HPDE6-E6E7 (cell line): ENCODE results near the gene CNGA3.
"Not testable (repeated sequence)": the region's sequence is repeated elsewhere in the genome, so short reads cannot be mapped to it uniquely, and the experiment has no call there.

Experiments used
- DNase-seq: peaks from one replicate; pipeline ENCODE4 v3.0.0; 2011; ENCODE audit warnings: missing footprints; ENCODE audit errors: extremely low spot score

CNGA3 gene

DNA sequence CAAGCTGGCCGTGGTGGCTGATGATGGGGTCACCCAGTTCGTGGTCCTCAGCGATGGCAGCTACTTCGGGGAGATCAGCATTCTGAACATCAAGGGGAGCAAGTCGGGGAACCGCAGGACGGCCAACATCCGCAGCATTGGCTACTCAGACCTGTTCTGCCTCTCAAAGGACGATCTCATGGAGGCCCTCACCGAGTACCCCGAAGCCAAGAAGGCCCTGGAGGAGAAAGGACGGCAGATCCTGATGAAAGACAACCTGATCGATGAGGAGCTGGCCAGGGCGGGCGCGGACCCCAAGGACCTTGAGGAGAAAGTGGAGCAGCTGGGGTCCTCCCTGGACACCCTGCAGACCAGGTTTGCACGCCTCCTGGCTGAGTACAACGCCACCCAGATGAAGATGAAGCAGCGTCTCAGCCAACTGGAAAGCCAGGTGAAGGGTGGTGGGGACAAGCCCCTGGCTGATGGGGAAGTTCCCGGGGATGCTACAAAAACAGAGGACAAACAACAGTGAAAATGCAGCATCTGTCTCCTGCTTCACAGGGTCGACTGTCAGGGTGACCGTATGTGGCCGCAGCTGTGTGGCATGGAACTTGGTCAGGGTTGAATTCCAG is 50.6 kb downstream of the CNGA3 start:
- DNase-seq, result no peak

GRCh38 chr2:98399140-98399539 is 52.9 kb downstream of the CNGA3 start:
- no peak for DNase-seq

GRCh38 chr2:98403878-98404277 is 57.6 kb downstream of the CNGA3 start:
- no peak for DNase-seq

GRCh38 chr2:98404556-98405250 is 58.4 kb downstream of the CNGA3 start:
- DNase-seq, result no peak

- no peak for DNase-seq
These were observed 59.0 kb downstream of the CNGA3 start for GRCh38 chr2:98405301-98405700.

- DNase-seq, result no peak
These were observed 61.9 kb downstream of the CNGA3 start for GRCh38 chr2:98408155-98408554.

DNA sequence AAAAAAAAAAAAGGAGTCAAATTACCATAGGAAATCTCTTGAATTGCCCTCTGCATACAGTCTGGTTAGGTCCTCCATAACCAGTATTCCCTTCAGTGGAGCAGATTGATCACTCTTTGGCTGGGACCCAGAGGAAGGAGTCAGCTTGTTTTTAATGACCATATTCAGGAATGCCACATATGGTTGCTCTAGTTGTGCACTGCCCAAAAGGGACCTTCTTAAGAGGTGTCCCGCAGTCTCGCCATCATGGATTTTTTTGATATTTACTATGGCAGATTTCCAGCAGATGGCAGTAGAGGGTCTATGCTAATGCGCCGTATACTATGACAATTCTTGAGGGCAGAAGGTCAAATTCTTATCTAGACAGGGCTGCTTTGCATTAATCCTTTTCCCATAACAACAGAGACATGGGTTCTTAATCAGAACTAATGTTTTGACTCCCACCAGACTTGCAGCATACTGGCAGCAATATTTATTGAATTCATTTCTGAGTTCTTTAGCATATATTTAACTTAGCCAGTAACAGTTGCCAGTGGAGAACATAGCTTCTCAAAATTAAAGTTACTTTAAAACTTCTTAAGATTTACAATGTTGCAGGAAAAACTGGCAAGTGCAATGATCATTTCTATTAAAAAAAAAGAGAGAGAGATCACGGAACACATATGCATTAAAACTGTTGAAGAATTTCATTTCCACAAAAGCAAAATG is 66.6 kb downstream of the CNGA3 start:
- DNase-seq, result peak; percentile 37

DNA sequence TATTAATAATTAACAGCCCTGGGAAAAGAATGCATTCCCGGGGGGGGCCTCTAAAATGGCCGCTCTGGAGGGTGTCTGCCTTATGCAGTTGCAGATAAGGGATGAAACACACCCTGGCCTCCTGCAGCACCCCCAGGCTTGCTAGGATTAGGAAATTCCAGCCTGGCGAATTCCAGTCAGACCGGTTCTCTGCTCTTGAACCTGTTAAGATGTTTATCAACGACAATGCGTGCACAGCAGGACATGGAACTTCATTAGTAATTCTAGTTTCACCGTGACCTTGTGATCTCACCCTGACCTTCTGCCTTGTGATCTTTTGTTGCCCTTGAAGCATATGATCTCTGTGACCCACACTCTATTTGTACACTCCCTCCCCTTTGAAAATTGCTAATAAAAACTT is 68.0 kb downstream of the CNGA3 start:
- DNase-seq, result not testable (repeated sequence)

DNA sequence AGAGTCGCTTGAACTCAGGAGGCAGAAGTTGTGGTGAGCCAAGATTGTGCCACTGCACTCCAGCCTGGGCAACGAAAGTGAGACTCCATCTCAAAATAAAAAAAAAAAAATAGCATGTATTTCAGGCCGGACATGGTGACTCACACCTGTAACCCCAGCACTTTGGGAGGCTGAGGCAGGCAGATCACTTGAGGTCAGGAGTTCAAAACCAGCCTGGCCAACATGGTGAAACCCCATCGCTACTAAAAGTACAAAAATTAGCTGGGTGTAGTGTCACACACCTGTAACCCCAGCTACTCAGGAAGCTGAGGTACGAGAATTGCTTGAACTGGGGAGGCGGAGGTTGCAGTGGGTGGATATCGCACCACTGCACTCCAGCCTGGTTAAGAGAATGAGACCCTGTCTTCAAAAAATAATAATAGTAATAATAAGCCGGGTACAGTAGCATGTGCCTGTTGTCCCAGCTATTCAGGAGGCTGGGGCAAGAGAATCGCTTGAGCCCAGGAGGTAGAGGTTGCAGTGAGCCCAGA is 69.5 kb downstream of the CNGA3 start:
- not testable (repeated sequence) for DNase-seq

GRCh38 chr2:98416383-98417159 is 70.3 kb downstream of the CNGA3 start:
- DNase-seq, result no peak

DNA sequence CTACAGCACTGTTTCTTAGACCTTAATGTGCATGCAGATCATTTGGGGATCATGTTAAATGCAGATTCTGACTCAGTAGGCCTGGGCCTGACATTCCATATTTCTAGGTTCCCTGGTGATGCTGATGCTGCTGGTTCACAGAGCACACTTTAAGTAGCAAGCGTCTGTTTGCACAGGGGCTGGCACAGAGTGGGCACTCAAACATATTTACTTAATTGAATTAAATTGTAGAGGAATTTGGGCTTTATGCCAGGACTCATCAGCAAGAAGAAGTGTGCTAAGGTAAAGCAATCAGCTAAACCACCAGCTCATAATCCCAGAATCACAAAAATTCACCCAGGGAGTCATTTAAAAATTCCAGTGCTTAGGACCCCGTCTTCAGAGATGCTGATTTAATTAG is 73.3 kb downstream of the CNGA3 start:
- DNase-seq, result no peak

- no peak for DNase-seq
These were observed 73.9 kb downstream of the CNGA3 start for GRCh38 chr2:98419977-98420725.

DNA sequence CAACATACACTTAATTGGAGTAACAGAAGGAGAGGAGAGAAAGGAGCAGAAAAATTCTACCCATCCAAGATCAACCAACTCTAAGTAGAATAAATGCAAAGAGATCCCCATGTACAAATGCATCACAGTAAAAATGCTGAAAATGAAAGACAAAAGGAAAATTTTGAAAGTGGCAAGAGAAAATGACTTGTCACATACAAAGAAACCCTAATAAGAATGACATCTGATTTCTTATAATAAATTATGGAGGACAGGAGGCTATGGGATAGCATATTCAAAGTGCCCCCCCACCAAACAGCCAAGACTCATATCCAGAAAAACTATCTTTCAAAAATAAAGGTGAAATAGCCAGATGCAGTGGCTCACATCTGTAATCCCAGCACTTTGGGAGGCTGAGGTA is 76.2 kb downstream of the CNGA3 start:
- no peak for DNase-seq

DNA sequence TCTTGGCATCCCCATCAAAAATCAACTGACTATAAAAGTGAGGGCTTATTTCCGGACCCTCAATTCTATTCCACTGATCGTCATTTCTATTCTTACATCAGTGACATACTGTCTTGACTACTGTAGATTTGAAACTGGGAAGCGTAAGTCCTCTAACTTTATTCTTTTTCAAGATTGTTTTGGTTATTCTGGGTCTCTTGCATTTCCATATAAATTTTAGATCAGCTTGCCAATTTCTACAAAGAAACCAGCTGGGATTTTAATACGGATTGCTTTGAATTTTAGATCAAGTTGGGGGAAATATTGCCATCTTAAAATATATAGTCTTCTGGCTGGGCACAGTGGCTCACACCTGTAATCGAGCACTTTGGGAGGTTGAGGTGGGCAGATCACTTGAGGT is 80.5 kb downstream of the CNGA3 start:
- no peak for DNase-seq

GRCh38 chr2:98432145-98432544 is 85.9 kb downstream of the CNGA3 start:
- DNase-seq, result no peak

DNA sequence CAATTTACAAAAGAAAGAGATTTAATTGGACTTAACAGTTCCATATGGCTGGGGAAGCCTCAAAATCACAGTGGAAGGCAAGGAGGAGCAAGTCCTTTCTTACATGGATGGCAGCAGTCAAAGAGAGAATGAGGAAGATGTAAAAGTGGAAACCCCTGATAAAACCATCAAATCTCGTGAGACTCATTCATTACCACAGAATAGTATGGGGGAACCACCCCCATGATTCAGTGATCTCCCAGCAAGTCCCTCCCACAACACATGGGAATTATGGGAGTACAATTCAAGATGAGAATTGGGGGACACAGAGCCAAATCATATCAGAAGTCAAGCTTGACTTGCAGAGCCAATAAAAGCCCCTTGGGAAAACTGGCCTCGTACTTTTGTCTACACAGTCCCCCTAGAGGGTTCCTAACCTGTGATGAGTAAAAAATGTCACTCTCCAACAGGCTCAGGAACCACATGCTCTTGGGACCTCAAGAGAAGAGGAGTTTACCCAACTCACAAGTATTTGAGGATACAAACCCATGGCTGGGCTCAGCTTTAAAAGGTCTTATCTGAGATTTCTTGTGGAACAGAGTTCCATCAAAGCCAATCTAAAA is 87.2 kb downstream of the CNGA3 start:
- DNase-seq, result no peak

DNA sequence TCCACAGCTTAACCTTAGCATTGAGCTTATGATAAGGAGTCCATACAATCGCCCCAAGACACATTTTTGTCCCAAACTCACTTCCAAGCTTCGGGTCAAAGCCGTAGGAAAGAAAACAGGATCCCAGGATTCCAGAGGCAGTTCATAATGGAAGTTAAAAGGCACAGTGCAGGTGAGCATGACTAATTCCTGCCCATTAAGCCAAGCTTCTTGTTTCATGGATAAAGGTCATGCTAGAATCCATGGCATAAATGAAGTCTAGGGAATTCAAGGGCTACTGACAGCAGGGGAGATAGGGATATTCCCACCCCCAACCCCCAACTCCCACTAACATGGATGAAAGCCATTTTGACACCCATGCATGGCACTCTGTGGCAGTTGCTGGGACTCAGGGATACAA is 88.2 kb downstream of the CNGA3 start:
- no peak for DNase-seq

- DNase-seq, result not testable (repeated sequence)
These were observed 89.4 kb downstream of the CNGA3 start for GRCh38 chr2:98435670-98436069.

DNA sequence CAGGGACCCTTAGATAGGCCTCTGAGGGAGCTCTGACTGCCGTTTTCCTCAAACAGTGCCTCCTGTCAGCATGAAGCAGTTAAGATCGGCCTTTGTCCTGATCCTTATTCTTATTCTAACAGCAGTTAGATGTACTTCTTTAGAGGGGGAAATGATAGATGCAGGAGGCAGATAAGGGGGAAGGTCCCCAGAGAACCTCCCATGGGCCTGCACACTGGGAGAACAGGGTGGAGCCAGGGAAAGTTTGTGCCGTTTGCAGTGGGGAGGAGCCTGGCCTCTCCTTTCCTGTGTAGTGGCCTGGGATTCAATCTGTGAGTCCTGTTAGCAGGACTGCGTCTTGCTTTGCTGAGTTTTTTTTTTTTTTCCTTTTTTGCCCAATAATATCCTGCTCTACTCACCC is 90.5 kb downstream of the CNGA3 start:
- DNase-seq, result no peak

GRCh38 chr2:98438190-98439133 is 92.2 kb downstream of the CNGA3 start:
- DNase-seq, result no peak
